GM18951 (cell line): ENCODE results near the gene ATCAY.

ENCODE experiments used
- POLR2A ChIP-seq: IDR thresholded peaks from 4 replicates; pipeline ENCODE4 v1.6.1; 2011; ENCODE audit warnings: mild to moderate bottlenecking; ENCODE audit not compliant: insufficient read length, insufficient read depth; ENCODE audit errors: extremely low read depth
- in situ Hi-C: fragments of 300-500 bp; cut with MboI; formaldehyde crosslinking; loops from one replicate; pipeline ENCODE4 v1.12.0; 2022; ENCODE audit warnings: low sequenced_read_pairs, mixed read lengths, inconsistent platforms; ENCODE audit not compliant: unreplicated experiment

ATCAY gene

GRCh38 chr19:3898426-3898825, 17.9 kb downstream of the ATCAY start:
- no peak for TF ChIP-seq POLR2A
- in situ Hi-C loops: no loop called here

GRCh38 chr19:3899531-3900294, 19.2 kb downstream of the ATCAY start:
- in situ Hi-C loops: no loop called here

GRCh38 chr19:3902317-3902973, 22.0 kb downstream of the ATCAY start:
- no peak for TF ChIP-seq POLR2A
- in situ Hi-C loops: no loop called here

More at GRCh38 chr19:3899531-3900294, 19.2 kb downstream of the ATCAY start:
- TF ChIP-seq POLR2A: no peak

- in situ Hi-C loops: no loop called here
- TF ChIP-seq POLR2A: no peak
These were observed 23.7 kb downstream of the ATCAY start for GRCh38 chr19:3904233-3904632.

GRCh38 chr19:3907626-3908265, 27.3 kb downstream of the ATCAY start:
- in situ Hi-C loops: no loop called here
- TF ChIP-seq POLR2A: no peak

- in situ Hi-C loops: no loop called here
- no peak for TF ChIP-seq POLR2A
These were observed 28.0 kb downstream of the ATCAY start for GRCh38 chr19:3908266-3909054.

GRCh38 chr19:3910105-3910504, 29.6 kb downstream of the ATCAY start:
- in situ Hi-C loops: no loop called here
- TF ChIP-seq POLR2A: no peak

- in situ Hi-C loops: no loop called here
- TF ChIP-seq POLR2A: no peak
These were observed 33.7 kb downstream of the ATCAY start for GRCh38 chr19:3914199-3914598.

- TF ChIP-seq POLR2A: no peak
- in situ Hi-C loops: no loop called here
These were observed 35.5 kb downstream of the ATCAY start for GRCh38 chr19:3916033-3916432.

- no peak for TF ChIP-seq POLR2A
- in situ Hi-C loops: no loop called here
These were observed 39.3 kb downstream of the ATCAY start for GRCh38 chr19:3919793-3920192.

- in situ Hi-C loops: no loop called here
- no peak for TF ChIP-seq POLR2A
These were observed 42.7 kb downstream of the ATCAY start for GRCh38 chr19:3923096-3923758.

- in situ Hi-C loops: no loop called here
- no peak for TF ChIP-seq POLR2A
These were observed 43.4 kb downstream of the ATCAY start for GRCh38 chr19:3923912-3924311.
